Amygdala (tissue), 56 donors: ENCODE data around the gene PPP1R27.
A peak's percentile ranks its signal among the peaks of the same experiment; 100 is the strongest.
"Not testable (repeated sequence)": the region's sequence is repeated elsewhere in the genome, so short reads cannot be mapped to it uniquely, and the experiment has no call there.

Source experiments
- DNase-seq, 56 donors: peaks; one replicate each; lab custom pipeline; 2025; lab: John Stamatoyannopoulos, UW

PPP1R27 gene

GRCh38 chr17:81842725-81843504 lies 8.1 kb upstream of the PPP1R27 start:
- DNase-seq = no peak

DNA sequence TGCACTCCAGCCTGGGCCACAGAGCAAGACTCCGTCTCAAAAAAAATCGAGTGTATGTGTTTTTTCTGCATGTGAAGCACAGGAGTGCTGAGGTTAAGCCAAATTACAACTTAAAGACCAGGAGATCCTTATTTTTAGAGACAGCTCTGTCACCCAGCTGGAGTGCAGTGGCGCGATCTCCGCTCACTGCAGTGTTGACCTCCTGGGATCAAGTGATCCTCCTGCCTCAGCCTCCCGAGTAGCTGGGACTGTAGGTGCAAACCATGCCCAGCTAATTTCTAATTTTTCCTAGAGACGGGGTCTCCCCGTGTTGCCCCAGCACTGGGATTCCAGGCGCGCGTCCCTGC lies 7.5 kb upstream of the PPP1R27 start:
- no peak for DNase-seq

- no peak for DNase-seq
Observed at GRCh38 chr17:81841866-81842265, 7.0 kb upstream of the PPP1R27 start.

- no peak for DNase-seq
Observed at GRCh38 chr17:81840826-81841778, 6.3 kb upstream of the PPP1R27 start.

DNA sequence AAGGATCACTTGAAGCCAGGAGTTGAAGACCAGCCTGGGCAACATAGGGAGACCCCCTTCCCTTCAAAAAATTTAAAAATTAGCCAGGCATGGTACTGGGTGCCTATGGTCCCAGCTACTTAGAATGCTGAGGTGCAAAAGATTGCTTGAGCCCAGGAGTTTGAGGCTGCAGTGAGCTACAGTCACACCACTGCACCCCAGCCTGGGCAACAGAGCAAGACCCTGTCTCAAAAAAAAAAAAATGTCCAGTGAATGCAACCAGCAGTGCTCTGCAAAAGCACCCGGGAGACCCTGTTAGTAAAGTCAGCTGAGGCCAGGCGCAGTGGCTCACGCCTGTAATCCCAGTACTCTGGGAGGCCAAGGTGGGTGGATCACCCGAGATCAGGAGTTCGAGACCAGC lies 5.2 kb upstream of the PPP1R27 start:
- not testable (repeated sequence) for DNase-seq

DNA sequence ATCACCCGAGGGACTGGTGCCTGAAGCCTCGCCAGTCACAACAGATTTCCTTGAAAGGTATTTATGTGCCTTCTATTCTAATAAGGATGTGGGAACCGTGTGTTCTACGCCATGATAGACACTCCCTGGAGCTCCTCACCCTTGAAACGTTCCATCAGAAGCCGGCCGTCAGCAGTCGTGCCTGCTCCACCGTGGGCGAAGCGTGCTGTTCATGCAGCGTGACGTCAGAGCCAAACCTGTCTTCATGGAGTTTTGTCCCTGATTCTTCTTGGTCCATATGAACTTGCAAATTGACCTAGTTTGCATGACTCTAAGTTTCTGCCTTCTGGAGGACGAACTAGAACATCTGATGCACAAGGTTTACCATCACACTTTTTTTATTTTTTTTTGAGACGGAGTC lies 4.5 kb upstream of the PPP1R27 start:
- no peak for DNase-seq

GRCh38 chr17:81838753-81839255 lies 4.0 kb upstream of the PPP1R27 start:
- DNase-seq = no peak

- no peak for DNase-seq
Observed at GRCh38 chr17:81837641-81838040, 2.8 kb upstream of the PPP1R27 start.

DNA sequence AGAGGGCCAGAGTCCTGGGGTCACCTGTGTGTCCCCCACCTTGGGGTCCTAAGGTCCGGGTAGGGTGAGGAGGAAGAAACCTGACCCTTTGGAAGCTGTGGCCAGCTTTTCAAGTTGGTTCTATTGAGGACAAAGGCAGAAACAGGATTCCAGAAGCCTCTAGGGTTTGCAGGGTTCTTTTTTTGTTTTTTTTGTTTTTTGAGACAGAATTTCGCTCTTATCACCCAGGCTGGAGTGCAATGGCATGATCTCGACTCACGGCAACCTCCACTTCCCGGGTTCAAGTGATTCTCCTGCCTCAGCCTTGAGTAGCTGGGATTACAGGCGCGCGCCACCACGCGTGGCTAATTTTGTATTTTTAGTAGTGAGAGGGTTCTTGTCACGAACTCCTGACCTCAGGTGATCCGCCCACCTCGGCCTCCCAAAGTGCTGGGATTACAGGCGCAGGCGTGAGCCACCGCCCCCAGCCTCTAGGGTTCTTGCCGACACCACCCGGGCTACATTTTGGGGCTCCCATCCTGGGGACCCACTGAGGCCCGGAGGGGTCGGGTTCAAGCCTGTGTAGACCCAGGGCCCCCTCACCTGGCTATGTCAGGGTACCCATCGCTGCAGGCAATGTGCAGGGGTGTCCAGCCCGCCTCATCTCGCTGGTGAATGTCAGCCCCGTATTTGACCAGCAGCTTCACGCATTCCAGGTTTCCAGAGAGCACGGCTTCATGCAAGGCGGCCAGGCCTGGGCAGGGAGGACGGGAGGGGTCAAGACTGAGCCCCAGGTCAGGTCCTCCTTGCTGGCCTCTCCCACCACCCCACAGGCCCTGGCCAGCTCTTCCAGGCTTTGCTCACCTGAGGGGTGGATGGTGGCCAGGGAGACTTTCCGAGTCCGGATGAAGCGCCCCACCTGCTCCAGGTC lies 674 bp downstream of the PPP1R27 start:
- no peak for DNase-seq

GRCh38 chr17:81833160-81833920 lies 1.5 kb downstream of the PPP1R27 start, which contains the start of gene MCRIP1:
Gene MCRIP1 (minus strand): TSS chr17:81833291. CDS start chr17:81824506, 8,785 bp downstream.
- peak in 55 of 56 donors; percentile 27 to 93 (median 80) for DNase-seq

GRCh38 chr17:81832608-81833159 lies 2.2 kb downstream of the PPP1R27 start:
- peak in 7 of 56 donors; percentile 16 to 49 (median 42) for DNase-seq

DNA sequence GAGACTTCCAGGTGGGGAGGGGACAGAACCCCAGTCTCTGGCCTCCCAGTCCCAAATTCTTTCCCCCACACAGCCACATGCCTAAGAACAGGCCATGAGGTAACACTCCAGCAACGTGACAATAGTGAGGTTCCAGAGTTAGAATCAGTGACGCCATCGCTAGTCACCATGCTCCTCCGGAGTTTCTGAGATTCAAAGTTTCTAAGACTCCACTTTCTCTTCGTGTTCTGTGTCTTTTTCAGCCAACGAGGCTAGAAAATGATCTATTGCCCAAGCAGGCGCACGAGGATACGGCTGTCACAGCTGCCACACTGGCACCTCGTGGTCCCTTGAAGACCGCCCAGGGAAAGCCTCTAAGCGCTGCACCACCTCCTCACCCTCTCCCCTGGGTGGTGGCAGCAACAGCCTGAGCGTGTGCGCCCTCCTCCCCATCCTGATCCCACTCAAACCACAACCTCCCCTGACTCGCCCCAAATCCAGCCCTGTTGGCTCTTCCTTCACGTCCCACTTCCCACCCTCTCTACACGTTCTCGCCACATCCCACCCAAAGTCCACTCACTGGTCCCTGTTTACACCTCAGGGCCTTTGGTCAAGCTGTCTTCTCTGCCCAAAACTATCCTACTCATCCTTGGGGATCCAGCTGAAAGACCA lies 2.8 kb downstream of the PPP1R27 start:
- peak in 7 of 56 donors; percentile 7 to 29 (median 14) for DNase-seq

GRCh38 chr17:81831563-81831956 lies 3.3 kb downstream of the PPP1R27 start:
- DNase-seq = no peak

DNA sequence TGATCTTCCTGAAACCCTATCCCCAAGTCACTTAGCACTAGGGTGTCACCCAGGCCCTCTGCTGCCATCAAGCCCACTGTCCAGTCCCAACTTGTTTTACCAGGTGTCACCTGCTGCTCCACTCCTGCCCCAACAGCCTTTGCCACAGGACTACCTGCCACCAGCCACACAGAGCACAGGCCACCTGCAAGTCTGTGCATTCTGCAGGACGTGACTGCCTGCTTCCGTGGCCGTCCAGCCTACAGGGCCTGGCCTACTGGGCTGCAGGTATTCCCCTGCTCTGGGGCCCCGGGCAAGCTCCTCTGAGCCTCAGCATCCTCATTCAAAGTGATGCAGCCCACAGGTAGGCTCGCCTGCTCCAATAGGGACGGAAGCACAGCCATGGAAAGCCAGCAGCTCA lies 5.0 kb downstream of the PPP1R27 start:
- no peak for DNase-seq

DNA sequence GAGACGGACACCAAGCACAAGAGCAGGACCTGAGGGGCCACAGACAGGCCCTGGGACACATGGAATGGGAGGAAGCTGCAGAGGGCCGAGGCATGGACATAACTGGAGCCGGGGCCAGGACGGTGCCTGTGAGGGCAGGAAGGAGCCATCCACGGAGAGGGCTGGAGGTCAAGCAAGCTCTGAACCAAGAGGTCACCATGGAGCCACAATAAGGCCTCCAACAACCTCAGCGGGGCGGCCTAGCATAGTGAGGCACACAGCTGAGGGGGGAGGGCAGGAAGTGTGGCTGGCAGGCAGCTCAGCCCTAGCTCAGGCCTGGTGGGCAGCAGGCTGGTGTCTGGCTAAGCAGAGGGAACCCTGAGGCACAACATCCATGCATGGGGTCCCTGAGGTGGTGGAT lies 6.2 kb downstream of the PPP1R27 start:
- no peak for DNase-seq

DNA sequence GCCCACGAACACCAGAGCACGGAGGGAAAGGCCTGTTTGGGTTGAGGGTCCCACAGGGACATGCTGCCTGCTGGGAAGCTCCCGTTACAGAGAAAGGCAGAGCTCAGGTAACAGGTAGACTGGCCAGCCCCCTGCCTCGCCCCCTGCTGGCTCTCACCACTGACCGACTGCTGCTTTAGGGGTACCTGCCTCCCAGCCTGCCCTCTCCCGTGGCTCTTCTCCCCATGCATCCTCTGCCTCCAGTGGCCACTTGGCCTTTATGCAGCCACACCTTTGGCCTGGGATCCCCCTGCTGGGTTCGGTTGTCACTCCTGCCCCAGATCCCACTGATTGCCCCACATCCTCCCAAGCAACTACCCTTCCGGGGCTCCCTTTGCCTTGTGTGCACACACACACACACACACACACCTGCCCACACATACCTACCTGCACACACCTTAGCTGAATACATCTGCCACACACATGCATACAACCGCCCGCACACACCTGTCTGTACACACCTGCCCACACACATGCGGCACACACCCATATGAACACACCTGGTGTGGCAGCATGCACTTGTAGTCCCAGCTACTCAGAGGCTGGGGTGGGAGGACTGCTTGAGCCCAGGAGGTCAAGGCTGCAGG lies 8.9 kb downstream of the PPP1R27 start:
- no peak for DNase-seq

DNA sequence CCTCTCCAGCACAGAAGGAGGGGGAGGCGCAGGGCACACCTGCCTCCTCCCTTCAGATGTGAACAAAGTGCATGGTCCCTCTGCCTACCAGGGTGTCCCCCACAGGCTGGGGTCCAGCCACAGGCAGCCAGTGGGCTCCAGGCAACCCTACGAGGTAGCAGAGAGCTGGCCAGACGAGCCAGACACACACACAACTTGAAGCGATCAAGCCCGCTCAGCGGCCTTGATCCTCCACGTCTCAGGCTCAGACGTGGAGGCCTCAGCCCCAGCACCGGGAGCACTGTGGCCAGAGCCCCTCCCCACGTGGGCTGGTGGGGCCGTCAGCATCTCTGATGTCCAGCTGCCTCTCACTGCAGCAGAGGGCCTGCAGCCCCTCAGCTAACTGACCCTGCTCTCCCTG lies 10.3 kb downstream of the PPP1R27 start:
- DNase-seq = no peak
